Measurements from ENCODE around the gene PCNX1. TPM values are rescaled to one million over a fixed set of nuclear protein-coding genes. Genes with fewer than 3 reads are reported as not detected.

PCNX1 gene
- total RNA-seq, 4 donors from 2014 or later: 41.8 to 83.1 (median 50.5) TPM

- H3K36me3 ChIP-seq: peaks cover 0 to 86% (median 11%) of the 10 kb centered on the region in 3 donors
- H3K9me3 ChIP-seq: no peaks in the 10 kb centered on the region
- H3K27ac ChIP-seq: no peak overlapping the region
- 83 to 86% methylated on average over 1 of the region's 1 CpG for WGBS, 2 donors
- H3K4me1 ChIP-seq: no peaks in the 10 kb centered on the region
- no peak overlapping the region for H3K4me3 ChIP-seq
- TF ChIP-seq EP300 (IDR thresholded peaks at IDR 0.05): no peak
- no peak for TF ChIP-seq POLR2A (IDR thresholded peaks at IDR 0.05)
- no peak for TF ChIP-seq CTCF (IDR thresholded peaks at IDR 0.05)
- no peak for DNase-seq (ENCODE audit: low spot score in 2 of 2)
- H3K27me3 ChIP-seq: no peaks in the 10 kb centered on the region
These were observed 148.9 kb downstream of the PCNX1 start for GRCh38 chr14:71056168-71056567.

GRCh38 chr14:71060274-71060673 lies 153.0 kb downstream of the PCNX1 start:
- peaks cover 0 to 85% (median 10%) of the 10 kb centered on the region in 3 donors for H3K36me3 ChIP-seq

GRCh38 chr14:71060825-71061455 lies 153.7 kb downstream of the PCNX1 start:
- Histone ChIP-seq H3K27me3 (no peaks in the 10 kb centered on the region), H3K36me3 (peaks cover 0 to 86% (median 10%) of the 10 kb centered on the region in 3 donors), H3K9me3 (peaks cover 0 to 12% (median 1%) of the 10 kb centered on the region in 4 donors), H3K27ac (no peak overlapping the region), H3K4me3 (no peak overlapping the region), H3K4me1 (no peaks in the 10 kb centered on the region)
- TF ChIP-seq CTCF (IDR thresholded peaks at IDR 0.05): no peak
- no peak for TF ChIP-seq EP300 (IDR thresholded peaks at IDR 0.05)
- TF ChIP-seq POLR2A (IDR thresholded peaks at IDR 0.05): no peak
- 74 to 82% methylated on average over 2 of the region's 2 CpGs for WGBS, 2 donors
- no peak for DNase-seq (ENCODE audit: low spot score in 2 of 2)

More at GRCh38 chr14:71060274-71060673, 153.0 kb downstream of the PCNX1 start:
- DNase-seq (ENCODE audit: low spot score in 2 of 2): no peak
- TF ChIP-seq CTCF (IDR thresholded peaks at IDR 0.05) (no peak), EP300 (IDR thresholded peaks at IDR 0.05) (no peak), POLR2A (IDR thresholded peaks at IDR 0.05) (no peak)
- Histone ChIP-seq H3K4me3 (no peak overlapping the region), H3K27me3 (no peaks in the 10 kb centered on the region), H3K9me3 (peaks cover 0 to 8% (median 1%) of the 10 kb centered on the region in 4 donors), H3K27ac (no peak overlapping the region), H3K4me1 (no peaks in the 10 kb centered on the region)
- WGBS, 2 donors: 76 to 77% methylated on average over 2 of the region's 2 CpGs

- DNase-seq (ENCODE audit: low spot score in 2 of 2): no peak
- TF ChIP-seq CTCF (IDR thresholded peaks at IDR 0.05) (no peak), POLR2A (IDR thresholded peaks at IDR 0.05) (no peak), EP300 (IDR thresholded peaks at IDR 0.05) (no peak)
- H3K27me3 ChIP-seq: no peaks in the 10 kb centered on the region
- peaks cover 0 to 12% (median 1%) of the 10 kb centered on the region in 4 donors for H3K9me3 ChIP-seq
- H3K4me1 ChIP-seq: no peaks in the 10 kb centered on the region
- 100% methylated on average over 1 of the region's 1 CpG for WGBS, 2 donors
- H3K27ac ChIP-seq: no peak overlapping the region
- peaks cover 0 to 85% (median 10%) of the 10 kb centered on the region in 3 donors for H3K36me3 ChIP-seq
- H3K4me3 ChIP-seq: no peak overlapping the region
These were observed 154.2 kb downstream of the PCNX1 start for GRCh38 chr14:71061458-71061857.

- no peak for DNase-seq (ENCODE audit: low spot score in 2 of 2)
- H3K4me3 ChIP-seq: no peak overlapping the region
- peaks cover 0 to 83% (median 10%) of the 10 kb centered on the region in 3 donors for H3K36me3 ChIP-seq
- H3K9me3 ChIP-seq: peaks cover 0 to 12% (median 1%) of the 10 kb centered on the region in 4 donors
- TF ChIP-seq CTCF (IDR thresholded peaks at IDR 0.05): no peak
- TF ChIP-seq EP300 (IDR thresholded peaks at IDR 0.05): no peak
- no peak for TF ChIP-seq POLR2A (IDR thresholded peaks at IDR 0.05)
- no peaks in the 10 kb centered on the region for H3K4me1 ChIP-seq
- H3K27ac ChIP-seq: no peak overlapping the region
- 94 to 95% methylated on average over 5 of the region's 5 CpGs for WGBS, 2 donors
- no peaks in the 10 kb centered on the region for H3K27me3 ChIP-seq
These were observed 155.5 kb downstream of the PCNX1 start for GRCh38 chr14:71062581-71063303.

Measured in tibial nerve (tissue), 4 donors.